Measurements from ENCODE around the gene NKG7.

The NKG7 gene

DNA sequence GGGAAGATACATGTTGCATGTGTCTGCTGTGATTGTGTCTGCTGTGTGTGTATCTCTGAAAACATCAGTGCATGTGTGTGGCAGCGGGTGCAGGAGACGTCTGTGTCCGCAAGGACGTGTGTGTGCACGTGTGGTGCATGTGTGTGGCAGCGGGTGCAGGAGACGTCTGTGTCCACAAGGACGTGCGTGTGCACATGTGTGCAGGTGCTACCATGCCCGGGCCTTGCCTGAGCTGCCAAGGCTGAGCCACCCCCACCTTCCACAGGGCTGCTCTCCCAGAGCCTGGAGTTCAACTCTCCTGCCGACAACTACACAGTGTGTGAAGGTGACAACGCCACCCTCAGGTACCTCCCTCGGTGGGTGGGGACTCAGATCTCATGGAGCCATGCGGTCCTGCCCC, 50.7 kb downstream of the NKG7 start:
- H3K9me3 Mint-ChIP-seq: no peaks in the 10 kb centered on the region
- no peaks in the 10 kb centered on the region for H3K36me3 Mint-ChIP-seq
- DNase-seq (ENCODE audit: low spot score in 2 of 2): no peak
- no peak overlapping the region for H3K27ac Mint-ChIP-seq
- ATAC-seq: no peak
- peaks cover 8% of the 10 kb centered on the region for H3K4me1 Mint-ChIP-seq
- no peak overlapping the region for H3K4me3 Mint-ChIP-seq
